Panc1 (cell line): ENCODE results near the gene FCHSD2. TPM values are rescaled to one million over a fixed set of nuclear protein-coding genes. Genes with fewer than 3 reads are reported as not detected.
"Not testable (repeated sequence)": the region's sequence is repeated elsewhere in the genome, so short reads cannot be mapped to it uniquely, and the experiment has no call there.

Source experiments
- ATAC-seq: fragments of 200-7000 bp; cut with Tn5 transposase; 2 replicates; pipeline ENCODE4 v1.9.1; 2020; ENCODE audit warnings: mild to moderate bottlenecking, moderate library complexity
- BruUV-seq: library from RNA; stranded (reverse); fragments of 400-500 nt; replicated peaks from 2 replicates; lab custom pipeline; 2021; lab: Mats Ljungman, UMichigan
- CTCF ChIA-PET: fragments of 300-600 bp; sonication (Branson Sonifier 250); formaldehyde crosslinking; loops from one replicate; lab custom pipeline; 2022; ENCODE audit warnings: antibody characterized with exemption; lab: Charles Lee
- POLR2A ChIA-PET: fragments of 300-600 bp; sonication (Branson Sonifier 250); formaldehyde crosslinking; loops from one replicate; lab custom pipeline; 2022; ENCODE audit warnings: antibody characterized with exemption; lab: Charles Lee
- DNase-seq: peaks from one replicate; pipeline ENCODE4 v3.0.0-alpha.2; 2010; ENCODE audit warnings: low read depth, low spot score
- H3K27ac ChIP-seq: 2 replicates; pipeline ENCODE4 v1.5.1; 2011; ENCODE audit warnings: mild to moderate bottlenecking, low read length, inconsistent platforms
- H3K27me3 ChIP-seq: fragments of 200-500 bp; sonication (Bioruptor generic); 2 replicates; pipeline ENCODE4 v1.6.0; 2014; ENCODE audit warnings: low read length, inconsistent platforms; ENCODE audit not compliant: control insufficient read depth, insufficient read depth
- H3K36me3 ChIP-seq: fragments of 200-500 bp; sonication (Bioruptor generic); 2 replicates; pipeline ENCODE4 v1.5.1; 2014; ENCODE audit warnings: inconsistent platforms, mild to moderate bottlenecking, low read length, moderate library complexity; ENCODE audit not compliant: control insufficient read depth, insufficient read depth
- H3K4me1 ChIP-seq: 2 replicates; pipeline ENCODE4 v1.5.1; 2011; ENCODE audit warnings: inconsistent platforms, mild to moderate bottlenecking, low read length, moderate library complexity; ENCODE audit not compliant: control insufficient read depth, insufficient read depth
- H3K4me3 ChIP-seq, 2 experiments: 2 replicates each; pipeline ENCODE4 v1.5.1; 2011 to 2012; ENCODE audit warnings: low read depth in 2 of 2, low read length in 2 of 2, mild to moderate bottlenecking in 2 of 2, inconsistent platforms in 1 of 2, moderate library complexity in 1 of 2
- H3K9me3 ChIP-seq: fragments of 200-500 bp; sonication (Bioruptor generic); 2 replicates; pipeline ENCODE4 v1.5.1; 2014; ENCODE audit warnings: low read depth, mild to moderate bottlenecking, inconsistent platforms, low read length, moderate library complexity; ENCODE audit not compliant: control insufficient read depth, insufficient read depth
- CTCF ChIP-seq: fragments of 450-650 bp; IDR thresholded peaks from 2 replicates; pipeline ENCODE4 v1.5.1; 2017; ENCODE audit warnings: mild to moderate bottlenecking
- POLR2AphosphoS5 ChIP-seq: IDR thresholded peaks from 2 replicates; pipeline ENCODE4 v1.6.1; 2012; ENCODE audit warnings: mild to moderate bottlenecking, low read depth, low read length, moderate library complexity
- REST ChIP-seq, 2 experiments: IDR thresholded peaks; 2 replicates each; pipeline ENCODE4 v1.6.1; 2011 to 2012; ENCODE audit warnings: low read depth in 2 of 2, control low read depth in 1 of 2, low read length in 1 of 2, mild to moderate bottlenecking in 1 of 2, moderate library complexity in 1 of 2; ENCODE audit not compliant: insufficient read depth in 1 of 2
- SIN3A ChIP-seq: IDR thresholded peaks from 2 replicates; pipeline ENCODE4 v1.6.1; 2012; ENCODE audit warnings: low read depth, mild to moderate bottlenecking, low read length, moderate library complexity, borderline replicate concordance; ENCODE audit not compliant: insufficient read depth
- TCF7L2 ChIP-seq: IDR thresholded peaks from 2 replicates; pipeline ENCODE4 v1.6.1; 2011; ENCODE audit warnings: mild to moderate bottlenecking, low read depth, low read length, inconsistent platforms
- in situ Hi-C: cut with HindIII; loops from 2 replicates; pipeline ENCODE4 v1.10.0; 2016; ENCODE audit warnings: low sequenced_read_pairs, low pct_unique_long_range_greater_than_20kb
- intact Hi-C: fragments of 100-400 bp; cut with micrococcal nuclease; formaldehyde crosslinking; loops from one replicate; pipeline ENCODE4 v1.10.0; 2022; ENCODE audit not compliant: unreplicated experiment
- total RNA-seq: library from RNA; stranded (reverse); gene quantifications from one replicate; pipeline ENCODE4 v1.2.1, GENCODE V29; 2021; ENCODE audit not compliant: unreplicated experiment

Gene FCHSD2
- total RNA-seq, 1 experiment from 2014 or later: 31.8 TPM

DNA sequence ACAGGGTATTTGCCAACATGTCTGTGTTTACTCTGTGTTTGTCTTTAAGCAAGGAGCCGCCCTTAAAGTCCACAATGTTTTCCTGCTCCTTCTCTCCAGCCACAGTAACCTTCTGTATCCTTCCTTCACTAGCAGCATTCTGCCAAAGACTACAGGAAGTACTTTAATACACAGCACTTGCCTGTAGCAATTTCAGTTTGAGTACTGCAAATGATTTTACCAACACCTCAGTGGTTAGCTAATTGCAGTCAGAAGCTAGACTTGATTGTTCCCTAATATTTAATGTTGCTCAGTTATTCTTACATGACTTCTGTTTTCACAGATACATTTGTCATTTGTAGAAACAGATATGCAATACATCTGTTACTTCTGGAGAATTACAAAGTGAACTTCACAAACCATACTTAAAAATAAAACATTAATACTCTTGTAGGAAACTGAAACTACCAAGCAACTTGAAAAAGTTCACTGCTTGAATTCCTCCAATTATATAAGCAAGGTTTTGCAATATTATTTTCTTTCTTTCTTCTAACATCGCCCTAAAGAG, 69.1 kb downstream of the FCHSD2 start:
- in situ Hi-C loops (no loop called here), intact Hi-C loops (no loop called here)
- Histone ChIP-seq H3K27ac (peak overlapping the region; percentile 10), H3K36me3 (no peaks in the 10 kb centered on the region), H3K27me3 (no peaks in the 10 kb centered on the region), H3K4me3 (no peak overlapping the region), H3K9me3 (peaks cover 4% of the 10 kb centered on the region; the same call in 1 of the 2 replicates), H3K4me1 (peaks cover 14% of the 10 kb centered on the region)
- TF ChIP-seq TCF7L2: no peak
- no peak for TF ChIP-seq POLR2AphosphoS5
- no peak for TF ChIP-seq CTCF
- no peak for TF ChIP-seq REST (IDR thresholded peaks at IDR 0.05; ENCODE audit: insufficient read depth in 1 of 2, low read depth in 2 of 2, low read length in 1 of 2)
- no peak for TF ChIP-seq SIN3A
- no TSS peak for BruUV-seq
- POLR2A ChIA-PET: no interaction called here
- CTCF ChIA-PET: no interaction called here
- DNase-seq (peak; percentile 61), ATAC-seq (peak; percentile 93)

DNA sequence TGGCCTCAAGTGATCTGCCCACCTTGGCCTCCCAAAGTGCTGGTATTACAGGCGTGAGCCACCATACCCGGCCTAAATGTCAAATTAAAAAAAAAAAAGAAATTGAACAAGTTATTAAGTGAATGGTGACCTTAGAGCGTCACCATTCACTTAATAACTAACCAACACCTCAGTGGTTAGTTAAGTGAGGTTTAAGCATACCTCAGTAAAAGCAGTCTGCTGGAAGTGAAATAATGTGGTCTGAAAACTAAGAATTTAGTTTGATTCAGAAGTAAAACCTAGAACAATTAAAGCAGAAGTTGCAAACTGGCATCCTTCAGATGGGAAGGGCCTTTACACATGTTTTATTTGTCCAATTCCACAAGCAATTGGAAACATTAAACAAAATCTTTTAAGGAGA, 71.5 kb downstream of the FCHSD2 start:
- intact Hi-C loops: no loop called here
- in situ Hi-C loops: no loop called here
- Histone ChIP-seq H3K4me1 (peaks cover 14% of the 10 kb centered on the region), H3K4me3 (no peak overlapping the region), H3K27me3 (no peaks in the 10 kb centered on the region), H3K36me3 (no peaks in the 10 kb centered on the region), H3K9me3 (no peaks in the 10 kb centered on the region), H3K27ac (no peak overlapping the region)
- TF ChIP-seq SIN3A (no peak), POLR2AphosphoS5 (no peak), TCF7L2 (no peak), CTCF (no peak), REST (IDR thresholded peaks at IDR 0.05; ENCODE audit: insufficient read depth in 1 of 2, low read depth in 2 of 2, low read length in 1 of 2) (no peak)
- no peak for ATAC-seq
- BruUV-seq: no TSS peak
- no peak for DNase-seq
- ChIA-PET CTCF (no interaction called here), POLR2A (no interaction called here)

- BruUV-seq, POLR2A ChIA-PET, ATAC-seq: not testable (repeated sequence)
Measured at GRCh38 chr11:73061857-73062424, 80.2 kb downstream of the FCHSD2 start.

More at GRCh38 chr11:73061857-73062424, 80.2 kb downstream of the FCHSD2 start:
- CTCF ChIA-PET, H3K36me3 ChIP-seq, H3K4me3 ChIP-seq, in situ Hi-C loops, H3K27me3 ChIP-seq, H3K9me3 ChIP-seq, intact Hi-C loops, H3K27ac ChIP-seq, H3K4me1 ChIP-seq, DNase-seq: not testable (repeated sequence)
